GM18498 (cell line): ENCODE results near the gene MLST8.
"Not testable (repeated sequence)": the region's sequence is repeated elsewhere in the genome, so short reads cannot be mapped to it uniquely, and the experiment has no call there.

ENCODE experiments used
- ATAC-seq: cut with Tn5 transposase; IDR thresholded peaks from one replicate; pipeline ENCODE4 v1.9.1; 2021; ENCODE audit warnings: mild to moderate bottlenecking, moderate library complexity; ENCODE audit not compliant: unreplicated experiment

MLST8 gene

GRCh38 chr16:2229632-2230250 lies 24.5 kb downstream of the MLST8 start:
- ATAC-seq = no peak

GRCh38 chr16:2230376-2230775 lies 25.1 kb downstream of the MLST8 start:
- no peak for ATAC-seq

DNA sequence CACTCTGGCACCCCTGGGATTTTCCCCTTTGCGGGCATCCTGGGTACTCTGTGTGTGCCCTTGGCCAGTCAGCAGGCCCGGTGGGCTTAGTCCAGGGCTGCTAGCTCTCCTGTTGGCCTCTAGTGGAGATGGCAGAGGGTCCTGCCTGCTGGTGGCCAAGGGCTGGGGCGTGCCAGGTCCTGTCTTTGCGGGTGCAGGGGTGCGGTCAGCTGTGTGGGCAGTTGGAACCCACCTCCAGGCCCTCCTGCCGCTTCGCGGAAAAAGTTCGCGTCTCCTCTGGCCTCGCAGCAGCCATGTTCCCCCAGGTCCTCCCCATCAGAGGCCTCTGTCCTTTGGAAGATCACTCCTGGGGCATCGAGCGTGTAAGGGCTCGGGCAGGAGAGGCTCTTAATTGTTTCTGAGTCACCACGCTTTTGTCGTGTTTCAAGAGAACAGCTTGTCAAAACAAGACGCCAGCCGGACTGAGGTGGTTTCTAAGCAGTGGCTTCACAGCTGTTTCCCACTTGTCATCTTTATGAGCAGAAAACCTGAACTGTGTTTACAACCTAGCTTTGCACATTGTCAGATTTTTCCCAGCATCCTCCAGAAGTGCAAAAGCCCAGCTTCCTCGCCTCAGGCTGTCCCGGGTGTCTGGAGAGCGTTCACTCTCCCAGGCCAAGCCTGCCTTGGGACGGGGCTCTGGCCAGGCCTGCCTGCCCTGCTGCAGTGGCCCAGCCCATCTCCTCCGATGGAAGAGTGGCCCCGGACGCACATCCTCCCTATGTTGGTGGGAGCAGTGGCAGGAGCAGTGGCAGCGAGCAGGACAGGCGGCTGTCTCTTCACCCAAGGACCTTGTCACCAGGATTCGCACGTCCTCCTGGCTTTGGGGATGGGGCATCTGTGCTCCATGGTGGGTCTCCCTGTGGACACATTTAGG lies 26.0 kb downstream of the MLST8 start:
- ATAC-seq = no peak

- no peak for ATAC-seq
These were observed 27.1 kb downstream of the MLST8 start for GRCh38 chr16:2232094-2232990.

DNA sequence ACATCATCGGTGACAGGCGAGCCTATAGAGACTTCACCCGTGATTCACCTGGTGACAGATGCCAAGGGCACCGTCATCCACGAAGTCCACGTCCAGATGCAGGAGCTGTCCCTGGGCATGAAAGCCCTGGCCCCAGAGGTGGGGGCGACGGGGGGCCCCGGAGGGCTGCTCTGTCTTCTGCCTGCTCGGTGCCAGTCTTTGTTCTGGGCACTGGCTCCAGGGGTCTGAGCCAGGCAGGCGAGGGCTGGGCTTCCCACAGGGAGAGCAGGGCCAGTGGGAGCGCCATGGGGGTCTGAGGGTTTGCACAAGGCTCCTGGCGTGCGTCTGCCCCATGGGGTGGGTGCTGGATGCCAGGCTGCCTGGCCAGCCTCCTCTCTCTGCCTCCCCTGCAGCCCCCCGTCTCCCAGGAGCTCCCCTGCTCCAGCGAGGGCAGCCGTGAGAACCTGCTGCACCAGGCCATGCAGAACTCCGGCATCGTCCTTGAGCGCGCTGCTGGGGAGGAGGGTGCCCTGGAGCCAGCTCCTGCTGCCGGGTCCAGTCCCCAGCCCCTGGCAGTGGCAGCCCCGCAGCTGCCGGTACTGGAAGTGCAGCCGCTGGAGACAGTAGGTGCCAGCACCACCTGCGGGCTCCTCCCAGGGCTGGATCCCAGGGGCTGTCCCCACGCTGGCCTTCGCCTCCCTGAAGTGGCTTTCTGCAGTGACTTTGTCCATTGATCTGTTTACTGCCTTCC lies 28.0 kb downstream of the MLST8 start:
- no peak for ATAC-seq

DNA sequence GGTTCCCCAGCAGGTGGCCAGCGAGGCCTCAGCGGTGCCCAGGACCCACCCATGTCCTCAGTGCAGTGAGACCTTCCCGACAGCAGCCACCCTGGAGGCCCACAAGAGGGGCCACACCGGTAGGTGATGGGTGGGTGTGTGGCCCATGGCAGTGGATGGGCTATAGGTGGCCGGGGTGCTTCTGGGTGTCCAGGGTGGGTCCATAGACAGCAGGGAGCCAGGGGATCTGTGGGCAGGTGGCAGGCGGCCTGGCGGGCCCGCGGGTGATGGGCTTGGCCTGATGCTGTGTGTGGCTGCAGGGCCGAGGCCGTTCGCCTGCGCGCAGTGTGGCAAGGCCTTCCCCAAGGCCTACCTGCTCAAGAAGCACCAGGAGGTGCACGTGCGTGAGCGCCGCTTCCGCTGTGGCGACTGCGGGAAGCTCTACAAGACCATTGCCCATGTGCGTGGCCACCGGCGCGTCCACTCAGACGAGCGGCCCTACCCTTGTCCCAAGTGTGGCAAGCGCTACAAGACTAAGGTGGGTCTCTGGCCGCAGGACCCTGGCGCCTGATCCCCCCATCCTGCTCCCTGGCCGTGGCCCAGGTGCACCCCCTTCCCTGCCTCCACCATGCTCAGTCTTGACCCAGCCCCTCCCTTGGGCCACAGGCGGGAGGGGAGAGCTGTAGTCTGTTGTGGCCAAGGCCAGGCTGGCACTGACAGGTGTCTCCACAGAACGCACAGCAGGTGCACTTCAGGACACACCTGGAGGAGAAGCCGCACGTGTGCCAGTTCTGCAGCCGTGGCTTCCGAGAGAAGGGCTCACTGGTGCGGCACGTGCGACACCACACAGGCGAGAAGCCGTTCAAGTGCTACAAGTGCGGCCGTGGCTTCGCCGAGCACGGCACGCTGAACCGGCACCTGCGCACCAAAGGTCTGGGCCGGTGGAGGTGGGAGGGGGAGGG lies 28.9 kb downstream of the MLST8 start:
- no peak for ATAC-seq

DNA sequence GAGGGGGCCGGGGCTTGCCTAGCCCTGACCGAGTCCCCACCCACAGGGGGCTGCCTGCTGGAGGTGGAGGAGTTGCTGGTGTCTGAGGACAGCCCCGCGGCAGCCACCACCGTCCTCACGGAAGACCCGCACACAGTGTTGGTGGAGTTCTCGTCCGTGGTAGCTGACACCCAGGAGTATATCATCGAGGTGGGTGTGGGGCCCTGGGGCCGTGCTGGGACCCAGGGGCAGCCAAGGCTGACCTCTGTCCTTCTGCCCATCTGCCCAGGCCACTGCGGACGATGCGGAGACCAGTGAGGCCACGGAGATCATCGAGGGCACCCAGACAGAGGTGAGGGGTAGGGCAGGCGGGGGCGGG lies 29.5 kb downstream of the MLST8 start:
- no peak for ATAC-seq

GRCh38 chr16:2235234-2235651 lies 30.0 kb downstream of the MLST8 start:
- ATAC-seq = no peak

DNA sequence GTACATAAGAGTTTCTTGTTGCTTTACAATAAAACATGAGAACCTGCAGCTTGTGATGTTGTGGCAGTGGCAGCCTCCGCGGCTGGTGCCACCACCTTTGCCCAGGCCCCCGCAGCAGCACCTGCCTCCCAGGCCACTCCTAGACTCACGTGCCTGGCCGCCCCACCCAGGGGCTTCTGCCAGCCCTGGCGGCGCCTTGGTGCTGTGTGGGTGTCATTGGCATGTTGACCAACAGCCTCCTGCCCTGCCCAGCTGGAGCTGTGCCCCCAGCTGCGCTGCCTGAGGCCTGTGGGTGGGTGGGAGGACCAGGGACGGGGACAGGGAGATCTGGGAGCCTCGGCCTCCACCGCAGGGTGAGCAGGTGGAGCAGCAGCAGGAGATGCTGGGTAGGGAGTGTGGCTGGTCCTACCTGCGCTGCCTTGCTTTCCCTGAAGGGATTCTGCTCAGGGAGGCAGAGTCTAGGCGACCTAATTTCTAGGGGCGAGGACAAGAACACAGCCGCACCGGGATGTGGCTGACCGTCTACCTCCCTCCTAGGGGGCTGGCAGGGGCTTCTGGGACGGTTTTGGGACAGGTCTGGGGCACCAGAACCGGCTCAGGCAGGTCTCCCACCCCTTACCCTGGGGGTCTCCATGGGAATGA lies 30.6 kb downstream of the MLST8 start:
- no peak for ATAC-seq

- no peak for ATAC-seq
These were observed 31.3 kb downstream of the MLST8 start, which contains the start of gene DNASE1L2 for GRCh38 chr16:2236337-2237101. DNASE1L2 (plus strand) TSS chr16:2236444; CDS start chr16:2236817, 373 bp downstream.

DNA sequence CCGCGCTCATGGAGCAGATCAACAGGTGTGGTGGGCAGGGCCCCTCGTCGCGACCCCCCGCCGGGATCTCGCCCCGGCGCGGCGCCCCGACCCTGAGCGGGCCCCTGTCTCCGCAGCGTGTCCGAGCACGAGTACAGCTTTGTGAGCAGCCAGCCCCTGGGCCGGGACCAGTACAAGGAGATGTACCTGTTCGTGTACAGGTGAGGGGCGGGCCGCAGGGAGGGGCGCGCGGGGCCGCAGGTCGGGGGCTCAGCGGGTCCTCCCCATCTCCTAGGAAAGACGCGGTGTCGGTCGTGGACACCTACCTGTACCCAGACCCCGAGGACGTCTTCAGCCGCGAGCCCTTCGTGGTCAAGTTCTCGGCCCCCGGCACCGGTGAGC lies 31.8 kb downstream of the MLST8 start:
- ATAC-seq = no peak

DNA sequence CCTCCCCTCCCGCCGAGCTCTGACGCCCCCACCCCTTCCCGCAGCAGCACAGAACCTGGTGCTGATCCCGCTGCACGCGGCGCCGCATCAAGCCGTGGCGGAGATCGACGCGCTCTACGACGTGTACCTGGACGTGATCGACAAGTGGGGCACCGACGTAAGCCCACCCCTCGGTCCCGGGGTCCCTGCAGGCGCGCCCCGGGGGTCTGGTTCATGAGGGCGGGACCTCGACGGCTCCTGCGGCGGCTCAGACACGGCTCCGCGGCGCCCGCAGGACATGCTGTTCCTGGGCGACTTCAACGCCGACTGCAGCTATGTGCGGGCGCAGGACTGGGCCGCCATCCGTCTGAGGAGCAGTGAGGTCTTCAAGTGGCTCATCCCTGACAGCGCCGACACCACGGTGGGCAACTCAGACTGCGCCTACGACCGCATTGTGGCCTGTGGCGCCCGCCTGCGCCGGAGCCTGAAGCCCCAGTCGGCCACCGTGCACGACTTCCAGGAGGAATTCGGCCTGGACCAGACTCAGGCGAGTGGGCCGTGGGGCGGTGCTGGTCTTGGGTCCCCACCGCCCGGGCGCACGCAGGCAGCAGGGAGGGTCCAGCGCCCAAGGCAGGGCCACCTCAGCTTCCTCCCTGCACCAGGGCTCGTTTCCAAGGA lies 32.4 kb downstream of the MLST8 start:
- ATAC-seq = no peak

GRCh38 chr16:2238150-2238837 lies 33.0 kb downstream of the MLST8 start:
- no peak for ATAC-seq

- ATAC-seq = no peak
These were observed 33.8 kb downstream of the MLST8 start for GRCh38 chr16:2238838-2239675.

GRCh38 chr16:2240331-2240730 lies 35.1 kb downstream of the MLST8 start:
- ATAC-seq = not testable (repeated sequence)

GRCh38 chr16:2242598-2242997 lies 37.3 kb downstream of the MLST8 start:
- ATAC-seq = no peak
